Globus pallidus (tissue), 1 donor: ENCODE results near the gene RAB25.
A peak's percentile ranks its signal among the peaks of the same experiment; 100 is the strongest.

ENCODE experiments used
- DNase-seq: peaks from one replicate; pipeline ENCODE4 v3.0.0-alpha.2; 2015; ENCODE audit warnings: low spot score

The RAB25 gene

DNA sequence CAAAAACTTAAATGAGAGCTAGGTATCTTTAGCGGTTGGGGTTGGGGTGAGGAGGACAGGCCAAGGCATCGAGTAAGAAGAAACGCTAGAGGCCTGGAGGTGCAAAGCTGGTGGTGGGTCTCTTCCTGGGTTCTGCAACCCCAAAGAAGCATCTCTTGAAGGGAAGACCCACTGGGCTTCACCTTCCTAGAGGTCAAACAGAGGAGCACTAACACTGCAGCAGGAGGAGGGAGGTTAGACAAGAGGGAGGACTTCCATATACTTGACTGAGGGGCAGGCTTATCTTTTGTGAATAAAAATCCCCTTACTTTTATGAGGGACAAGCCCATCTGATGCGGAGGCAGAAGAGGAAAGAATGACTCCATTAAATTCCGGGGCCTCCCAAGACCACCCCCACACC is 18.8 kb downstream of the RAB25 start:
- DNase-seq, result no peak

DNA sequence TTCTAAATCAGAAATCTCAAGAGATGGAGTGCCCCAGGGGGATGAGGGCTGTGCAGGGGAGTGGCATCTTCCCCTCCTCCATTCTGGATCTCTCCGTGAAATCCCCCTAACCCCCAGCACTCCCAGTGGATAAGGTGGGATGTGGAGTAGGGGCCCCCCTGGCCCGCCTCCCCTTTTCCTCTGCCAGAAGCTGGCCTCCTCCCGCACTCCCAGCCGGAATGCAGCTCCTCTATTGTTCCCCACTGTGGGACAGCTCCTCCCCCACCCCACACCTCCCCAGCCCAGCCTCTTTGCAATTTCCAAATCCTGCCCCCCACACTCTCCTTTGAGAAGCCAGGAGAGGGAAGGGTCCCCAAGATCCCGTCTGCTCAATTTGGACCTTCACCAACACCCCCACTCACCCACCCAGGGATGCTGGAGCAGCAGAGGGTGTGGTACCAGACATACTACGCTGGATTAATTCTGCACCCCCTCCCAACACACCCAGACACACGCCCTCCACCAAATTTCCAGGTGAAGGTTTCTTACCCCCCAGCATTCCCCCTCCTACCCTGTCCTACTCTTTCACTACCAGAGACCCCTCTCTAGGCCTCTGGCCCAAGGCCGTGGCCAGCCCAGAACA is 19.4 kb downstream of the RAB25 start:
- no peak for DNase-seq

DNA sequence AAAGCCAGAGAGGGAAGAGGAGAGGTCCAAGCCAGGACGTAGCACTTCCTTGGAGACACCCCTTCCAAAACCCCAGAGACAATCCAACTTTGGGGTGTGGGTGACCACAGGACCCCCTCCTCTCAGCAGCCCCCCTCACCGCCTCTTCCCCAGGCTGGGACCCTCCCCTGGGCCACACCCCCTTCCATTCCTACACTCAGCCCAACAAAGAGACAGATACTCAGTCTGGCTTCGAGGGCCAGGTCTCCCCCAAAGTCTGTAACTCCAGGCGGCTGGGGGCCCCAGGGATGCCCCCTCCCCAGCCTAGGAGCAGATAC is 19.9 kb downstream of the RAB25 start:
- no peak for DNase-seq

DNA sequence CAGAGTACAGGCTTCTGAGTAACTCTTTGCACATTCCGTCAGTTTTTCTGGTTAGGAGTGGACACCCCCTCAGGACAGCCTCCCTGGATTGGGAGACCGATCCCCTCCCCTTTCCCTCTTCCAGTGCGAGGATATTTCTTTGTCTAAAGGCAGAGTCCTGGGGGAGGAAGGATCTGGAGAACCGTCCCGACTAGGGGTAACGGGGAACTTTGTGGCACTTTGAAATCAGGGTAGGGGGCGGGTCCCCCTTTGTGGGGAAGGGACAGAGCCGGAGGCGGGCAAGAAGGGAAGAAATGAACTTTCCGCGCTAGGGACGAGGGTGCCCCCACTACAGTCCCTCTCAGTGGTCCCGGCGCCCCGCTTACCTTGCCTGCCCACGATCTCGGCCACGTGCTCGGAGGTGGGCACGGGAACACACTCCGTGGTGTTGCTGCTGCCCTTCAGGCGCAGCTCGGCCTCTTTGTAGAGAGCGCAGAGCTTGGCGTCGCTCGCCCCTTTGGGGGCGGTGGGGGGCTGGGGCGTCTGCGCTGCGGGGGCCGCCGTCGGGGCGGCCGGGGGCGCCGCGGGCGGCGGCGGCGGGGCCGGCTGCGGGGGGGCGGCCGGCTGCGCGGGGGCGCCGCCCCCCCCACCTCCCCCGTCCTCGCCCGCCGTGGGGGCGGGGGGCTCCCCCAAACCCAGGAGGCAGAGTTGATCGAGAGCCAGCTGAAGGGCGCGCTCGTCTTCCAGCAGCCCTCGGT is 20.4 kb downstream of the RAB25 start:
- DNase-seq, result no peak

DNA sequence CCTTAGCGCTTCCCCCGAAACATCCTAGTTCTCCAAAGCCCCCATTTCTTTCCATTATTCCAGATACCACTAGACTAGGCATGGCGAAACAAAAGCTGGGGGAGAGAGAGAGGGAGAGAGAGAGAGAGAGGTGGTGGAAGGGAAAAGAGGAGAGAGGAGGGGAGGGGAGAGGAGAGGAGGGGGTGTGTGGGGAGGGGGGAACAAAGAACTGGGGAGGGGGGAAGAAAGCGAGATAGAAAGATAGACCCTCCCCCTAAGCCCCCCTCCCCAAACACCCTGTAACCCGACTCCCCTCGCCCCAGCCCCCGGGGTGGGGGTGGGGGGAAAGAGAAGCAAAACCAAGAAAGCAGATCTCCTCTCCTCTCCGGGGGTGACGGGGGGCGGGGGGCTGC is 21.0 kb downstream of the RAB25 start:
- no peak for DNase-seq

DNA sequence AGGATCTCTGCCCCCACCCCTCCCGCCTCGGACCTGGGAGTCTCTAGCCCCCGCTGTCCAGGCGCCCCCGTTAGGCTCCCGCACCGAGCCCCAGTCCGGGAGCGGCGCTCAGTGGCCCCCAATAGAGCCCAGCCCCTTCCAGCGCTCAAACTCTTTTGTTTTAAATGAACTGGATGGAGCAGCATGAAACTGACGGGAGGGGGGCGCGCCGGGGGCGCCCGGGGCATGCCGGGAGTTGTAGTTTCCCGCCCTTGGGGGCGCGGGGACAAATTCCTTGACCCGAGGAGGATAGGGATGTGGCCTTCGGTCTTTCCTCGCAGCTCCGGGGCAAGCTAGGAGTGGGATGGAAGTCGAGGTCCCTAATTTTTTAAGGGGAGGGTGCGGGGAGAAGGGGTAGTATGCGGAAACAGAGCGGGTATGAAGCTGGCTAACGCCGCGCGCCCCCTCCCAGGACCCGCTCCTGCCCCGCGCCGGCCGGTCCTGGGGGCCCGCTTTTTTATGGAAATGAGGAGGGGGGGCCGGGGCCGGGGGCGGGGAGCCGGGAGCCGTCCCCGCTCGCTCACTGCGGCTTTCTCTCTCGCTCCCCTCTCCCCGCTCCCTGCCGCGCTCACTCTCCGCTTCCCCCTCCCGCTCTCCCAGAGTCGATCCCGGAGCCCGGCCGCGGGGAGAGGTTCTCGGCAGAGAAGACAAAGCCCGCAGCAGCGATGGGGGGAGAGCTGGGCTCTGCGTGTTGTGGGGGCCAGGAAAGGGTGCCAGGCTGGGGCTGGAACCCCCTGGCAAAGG is 21.5 kb downstream of the RAB25 start, which contains the start of gene MEX3A:
Gene MEX3A (minus strand): TSS at position 157 of the 783 bp plus-strand sequence. CDS start 467 bp downstream, outside the sequence.
- DNase-seq, result peak; percentile 64

DNA sequence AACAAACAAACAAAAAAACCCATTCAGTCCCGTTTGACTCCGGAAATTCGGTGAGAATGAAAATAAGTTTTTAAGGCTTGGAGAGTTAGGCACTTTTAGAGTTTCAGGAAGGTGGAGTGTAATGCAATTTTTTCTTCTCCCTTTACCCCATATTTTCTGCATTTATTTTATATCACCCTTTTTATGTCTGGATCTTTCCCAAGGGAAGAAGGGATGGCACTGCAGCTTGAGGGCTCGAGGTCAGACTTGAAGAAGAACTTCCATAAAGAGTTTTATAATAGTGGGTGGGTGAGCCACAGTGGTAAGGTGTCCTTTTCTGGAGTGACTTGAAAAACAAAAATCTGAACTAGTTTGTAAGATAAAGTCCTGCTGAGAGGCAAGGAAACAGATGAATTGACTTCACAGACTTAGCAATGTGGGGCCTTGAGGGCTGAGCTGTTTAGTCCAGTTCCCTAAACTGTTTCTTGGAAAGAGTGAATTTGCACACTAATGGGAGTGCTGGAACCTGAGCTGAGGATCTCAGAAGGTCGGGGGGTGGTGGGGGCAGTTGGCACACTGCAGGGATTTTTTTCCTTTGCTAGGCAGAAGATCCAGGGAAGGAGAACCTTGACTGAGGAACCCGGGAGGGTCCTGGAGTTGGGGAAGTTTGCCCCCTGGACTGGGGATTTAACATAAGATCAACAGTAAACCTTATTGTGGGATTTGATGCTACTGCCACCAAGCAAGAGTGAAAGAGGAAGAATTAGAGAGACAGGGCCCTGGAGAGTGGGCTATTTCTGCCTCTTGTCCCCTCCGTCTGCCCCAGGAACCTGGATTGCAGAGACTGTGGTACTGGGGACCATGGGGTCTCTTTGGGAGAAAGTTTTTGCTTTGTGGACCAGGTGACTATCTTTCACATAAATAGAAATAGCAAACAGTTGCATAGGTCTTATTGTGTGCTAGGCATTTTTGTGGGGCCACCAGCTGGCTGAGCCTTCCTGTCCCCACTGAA is 23.1 kb downstream of the RAB25 start:
- no peak for DNase-seq

DNA sequence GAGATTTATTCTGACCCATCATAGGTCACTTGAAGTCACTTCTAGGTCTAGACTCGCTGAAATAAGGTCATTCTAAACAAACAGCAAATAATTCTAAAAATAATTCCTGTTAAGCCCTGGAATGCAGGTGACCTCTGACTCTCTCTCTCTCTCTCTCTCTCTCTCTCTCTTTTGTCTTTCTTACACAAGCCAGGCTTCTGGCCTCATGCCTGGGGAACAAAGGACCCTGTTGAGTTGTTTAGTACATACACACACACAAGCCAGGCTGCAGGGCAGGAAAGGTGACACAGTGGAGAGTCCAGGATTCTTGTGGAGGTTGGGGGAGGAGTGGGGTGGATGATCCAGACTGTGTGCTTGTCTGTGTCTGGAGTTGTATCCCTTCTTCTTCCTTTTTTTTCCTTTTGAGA is 25.3 kb downstream of the RAB25 start:
- DNase-seq, result no peak

DNA sequence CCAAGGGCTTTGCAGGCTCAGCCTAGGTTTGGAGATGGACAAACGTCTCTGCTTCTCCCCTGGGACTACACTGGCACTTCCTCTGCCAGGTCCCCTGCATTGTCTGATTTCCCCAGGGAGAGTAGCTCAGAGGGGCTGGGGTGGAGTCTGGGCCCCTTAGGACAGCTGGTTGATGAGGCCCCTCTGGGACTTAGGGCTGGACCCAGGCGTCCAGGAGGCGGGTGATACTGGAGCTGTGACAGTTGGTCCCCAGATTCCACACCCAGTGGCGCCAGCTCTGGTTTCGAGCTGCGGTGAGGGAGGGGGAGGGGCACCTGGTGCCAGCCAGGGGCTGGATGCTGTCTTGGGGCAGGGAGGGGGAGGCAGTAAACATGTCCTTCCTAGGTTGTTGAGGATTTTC is 28.7 kb downstream of the RAB25 start:
- DNase-seq, result no peak

DNA sequence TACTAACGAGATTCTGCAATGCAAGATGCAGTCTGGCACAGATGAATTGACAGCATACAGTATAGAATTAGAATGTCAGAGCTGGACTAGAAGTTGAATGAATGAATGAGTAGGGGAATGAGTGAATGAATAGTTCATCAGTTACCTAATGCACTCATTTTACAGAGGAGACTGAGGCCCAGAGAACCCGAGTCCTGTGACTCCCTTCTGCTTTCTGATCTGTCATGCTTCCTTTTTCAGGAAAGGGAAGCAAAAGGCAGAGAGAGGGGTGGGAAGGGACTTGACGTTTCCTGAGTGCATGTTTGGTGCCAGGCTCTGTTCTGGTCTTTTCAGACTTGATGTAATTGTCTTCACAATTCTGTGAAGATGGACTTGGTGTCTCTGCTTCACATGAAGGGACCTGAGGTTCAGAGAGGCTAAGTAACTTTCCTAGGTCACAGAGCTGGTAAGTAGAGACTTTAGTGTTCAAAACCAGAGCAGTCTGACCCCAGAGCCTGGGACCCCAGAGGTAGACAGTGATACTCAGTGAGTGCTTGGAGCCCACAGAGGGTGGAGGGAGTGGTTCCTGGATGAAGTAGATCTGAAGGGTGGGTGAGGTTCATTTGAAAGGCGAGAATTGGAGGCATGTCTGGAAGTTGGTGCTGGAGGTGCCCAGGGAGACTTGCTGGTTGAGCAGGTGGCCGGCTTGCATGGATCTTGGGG is 29.3 kb downstream of the RAB25 start:
- DNase-seq, result no peak

DNA sequence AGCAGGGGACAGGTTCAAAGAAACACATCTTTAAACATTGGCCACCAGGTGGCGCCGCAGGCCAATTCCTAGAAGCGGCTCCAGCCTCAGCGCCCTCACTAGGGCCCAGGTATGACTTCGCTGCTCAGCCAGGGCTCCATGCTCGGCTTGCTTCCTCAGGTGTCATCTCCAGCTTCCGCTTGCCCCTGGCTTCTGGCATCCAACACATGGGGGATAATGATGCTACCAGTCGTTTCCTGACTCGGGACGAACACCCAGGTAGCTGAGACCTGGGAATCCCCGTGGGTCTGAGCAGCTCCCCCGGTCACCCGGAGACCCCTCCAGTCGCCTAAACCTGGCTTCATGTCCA is 29.9 kb downstream of the RAB25 start:
- peak; percentile 73 for DNase-seq

DNA sequence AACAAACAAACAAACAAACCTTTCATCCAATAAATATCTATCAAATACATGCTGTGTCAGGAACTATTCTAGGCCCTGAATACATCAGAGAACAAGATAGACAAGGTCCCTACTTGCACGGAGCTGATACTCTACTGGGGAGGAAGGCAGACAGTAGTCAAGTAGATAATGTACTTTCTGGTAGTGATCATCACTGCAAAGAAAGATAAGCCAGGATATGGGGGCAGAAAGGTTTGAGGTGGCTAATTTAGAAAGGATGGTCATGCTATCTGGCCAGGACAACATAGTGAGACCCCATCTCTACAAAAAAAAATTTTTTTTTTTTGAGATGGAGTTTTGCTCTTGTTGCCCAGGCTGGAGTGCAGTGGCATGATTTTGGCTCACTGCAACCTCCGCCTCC is 30.6 kb downstream of the RAB25 start:
- DNase-seq, result no peak

DNA sequence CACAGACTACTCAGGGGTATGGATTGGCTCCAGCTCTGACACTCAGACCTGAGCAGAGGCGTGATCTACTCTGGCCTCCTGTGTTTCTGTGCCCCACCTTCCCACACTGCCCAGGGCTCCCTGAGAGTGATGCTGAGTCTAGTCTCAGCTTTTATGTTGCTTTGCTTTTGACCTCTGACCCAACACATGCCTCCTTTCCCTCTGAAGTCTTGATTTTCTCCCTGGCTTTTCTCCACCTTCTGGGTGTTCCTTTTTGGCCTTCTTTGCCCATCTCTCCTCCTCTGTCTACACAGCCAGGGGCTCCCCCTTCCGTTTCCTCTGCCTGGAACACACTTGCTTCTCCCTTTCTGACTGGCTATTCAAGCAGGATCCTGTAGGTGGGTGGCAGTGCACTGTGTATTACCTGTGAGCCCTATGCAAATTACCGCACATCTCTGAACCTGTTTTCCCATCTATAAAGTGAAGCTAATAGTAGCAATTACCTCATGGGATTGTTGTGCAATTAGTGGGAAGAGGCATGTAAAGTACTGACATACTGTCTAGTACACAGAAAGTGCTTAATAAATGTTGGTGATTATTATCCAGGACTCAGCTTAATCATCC is 35.0 kb downstream of the RAB25 start:
- no peak for DNase-seq

DNA sequence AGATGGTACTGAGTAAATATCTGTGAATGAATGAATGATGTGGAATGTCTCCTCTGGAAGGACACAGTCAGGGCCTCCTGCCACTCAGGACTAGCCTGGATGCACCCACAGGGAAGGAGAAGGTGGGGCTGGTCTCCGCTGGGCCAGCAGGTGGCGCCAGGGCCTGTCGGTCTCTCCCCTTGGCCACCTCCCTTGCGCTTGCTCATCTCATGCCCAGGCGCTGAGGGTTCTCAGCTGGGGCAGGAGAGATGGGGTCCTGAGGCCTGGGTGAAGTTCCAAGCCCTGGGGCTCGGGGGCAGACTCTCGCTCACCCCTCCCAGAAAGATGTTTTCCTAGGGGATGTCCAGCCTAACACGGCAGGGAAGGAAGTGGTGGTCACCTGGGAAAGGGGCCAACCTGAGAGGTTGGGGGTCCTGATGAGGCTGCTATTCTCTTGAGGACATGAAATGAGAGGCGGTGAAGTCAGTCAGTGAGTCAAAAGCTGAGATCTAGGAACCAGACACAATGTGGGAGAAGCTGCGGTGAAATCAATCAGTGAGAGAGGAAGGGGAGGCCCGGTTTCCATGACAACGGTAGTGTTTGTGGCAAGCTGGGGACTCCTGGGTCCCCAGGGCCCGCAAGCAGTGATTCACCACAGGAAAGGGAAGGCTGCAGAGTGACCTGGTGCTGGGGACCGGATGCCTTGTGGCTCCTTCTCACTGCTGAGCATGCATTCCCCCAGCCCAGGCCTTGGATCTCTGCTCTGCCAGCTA is 35.9 kb downstream of the RAB25 start:
- peak; percentile 82 for DNase-seq

DNA sequence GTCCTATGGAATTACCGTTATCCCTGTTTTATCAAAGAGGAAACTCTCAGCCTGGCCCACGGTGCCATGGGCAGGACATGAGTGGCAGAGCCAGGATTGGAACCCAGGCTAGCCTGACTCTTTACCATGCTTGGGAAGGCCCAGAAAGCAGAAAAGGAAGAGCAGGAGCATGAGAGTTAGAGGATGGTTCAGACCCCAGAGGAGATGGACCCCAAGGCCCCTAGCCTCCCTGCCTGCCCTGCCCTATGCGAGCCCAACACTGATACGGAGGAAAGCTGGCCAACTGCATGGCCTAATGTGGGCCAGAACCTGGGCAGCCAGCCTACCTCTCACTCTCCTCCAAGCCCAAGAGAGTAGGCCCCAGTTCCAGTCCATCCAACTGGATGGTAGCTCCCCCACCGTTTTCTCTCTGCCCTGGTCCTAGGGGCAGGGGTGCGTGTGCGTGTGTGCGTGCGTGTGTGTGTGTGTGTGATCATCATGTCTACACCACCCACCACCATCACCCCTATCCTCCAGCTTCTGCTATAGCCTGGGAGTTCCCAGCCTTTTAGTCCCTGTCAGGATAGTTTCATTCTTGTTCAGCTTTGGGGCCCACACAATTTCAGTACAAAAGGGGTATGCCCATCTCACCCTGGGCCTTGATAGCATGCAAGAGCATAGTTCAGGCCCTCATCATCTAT is 36.7 kb downstream of the RAB25 start:
- no peak for DNase-seq

DNA sequence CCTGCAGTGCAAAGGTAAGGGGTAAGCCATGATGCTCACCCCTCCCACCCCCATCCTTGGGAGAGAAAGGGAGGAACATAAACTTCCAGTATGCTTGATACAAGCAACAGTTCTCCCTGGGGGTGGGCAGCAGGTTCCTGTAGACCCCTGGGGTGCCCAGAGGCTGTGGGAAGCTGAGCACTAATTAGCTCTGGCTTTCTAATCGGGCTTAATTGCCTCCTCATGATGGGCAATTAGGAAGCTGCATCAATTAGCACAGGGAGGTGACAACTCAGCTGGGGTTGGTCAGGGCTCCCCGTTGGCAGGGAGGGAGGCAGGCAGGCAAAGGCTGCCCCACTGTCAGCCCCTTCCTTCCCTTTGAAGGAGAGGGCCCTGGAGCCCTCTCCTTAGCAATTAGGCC is 37.8 kb downstream of the RAB25 start:
- no peak for DNase-seq

DNA sequence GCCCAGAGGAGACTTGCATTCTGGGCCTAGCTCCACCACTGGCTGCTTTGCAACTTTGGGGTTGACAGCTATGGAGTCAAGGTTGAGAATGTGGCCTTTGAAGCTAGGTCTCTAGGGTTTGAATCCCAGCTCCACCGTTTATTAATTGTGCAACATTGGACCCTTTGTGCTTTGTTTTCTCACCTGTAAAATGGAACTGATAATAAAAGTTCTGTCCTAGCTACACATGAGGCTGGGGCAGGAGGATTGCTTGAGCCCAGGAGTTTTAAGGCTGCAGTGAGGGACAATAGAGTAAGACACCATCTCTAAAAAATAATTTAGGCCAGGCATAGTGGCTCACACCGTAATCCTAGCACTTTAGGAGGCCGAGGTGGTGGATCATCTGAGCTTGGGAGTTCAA is 38.3 kb downstream of the RAB25 start:
- DNase-seq, result no peak

DNA sequence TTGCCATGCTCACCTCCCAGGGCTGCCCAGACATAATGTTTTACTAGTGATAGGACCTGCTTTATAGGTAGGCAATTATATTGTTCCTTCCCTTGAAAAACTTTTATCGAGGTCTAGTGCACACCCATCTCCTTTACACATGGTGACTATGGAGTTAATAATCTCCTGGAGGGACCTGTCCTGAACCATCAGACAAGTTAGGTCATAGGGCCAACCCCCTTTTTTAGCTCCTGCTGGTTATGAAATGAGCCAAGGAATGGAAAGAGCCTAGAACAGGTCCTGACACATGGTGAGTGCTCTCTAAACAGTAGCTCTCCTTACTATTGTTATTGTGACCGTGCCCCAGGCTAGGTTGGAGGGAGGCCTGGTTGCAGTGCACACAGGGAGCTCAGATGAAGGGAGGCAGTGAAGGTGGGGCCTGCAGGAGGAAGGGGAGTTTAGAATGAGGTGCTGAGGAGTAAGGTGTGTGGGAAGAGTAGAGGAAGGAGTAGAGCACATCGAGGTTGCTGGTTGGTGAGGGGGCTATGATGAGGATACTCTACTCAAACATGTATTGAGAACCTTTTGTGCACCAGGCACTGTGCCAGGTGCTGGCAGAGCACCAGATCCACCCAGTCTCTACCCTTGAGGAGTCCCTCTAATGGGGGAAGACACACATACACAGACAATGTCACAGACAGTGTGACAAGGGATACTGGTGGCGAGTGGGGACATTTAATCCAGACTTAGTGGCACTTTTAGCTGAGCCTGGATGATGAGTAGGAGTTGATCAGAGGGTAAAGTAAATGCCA is 39.4 kb downstream of the RAB25 start:
- DNase-seq, result no peak

DNA sequence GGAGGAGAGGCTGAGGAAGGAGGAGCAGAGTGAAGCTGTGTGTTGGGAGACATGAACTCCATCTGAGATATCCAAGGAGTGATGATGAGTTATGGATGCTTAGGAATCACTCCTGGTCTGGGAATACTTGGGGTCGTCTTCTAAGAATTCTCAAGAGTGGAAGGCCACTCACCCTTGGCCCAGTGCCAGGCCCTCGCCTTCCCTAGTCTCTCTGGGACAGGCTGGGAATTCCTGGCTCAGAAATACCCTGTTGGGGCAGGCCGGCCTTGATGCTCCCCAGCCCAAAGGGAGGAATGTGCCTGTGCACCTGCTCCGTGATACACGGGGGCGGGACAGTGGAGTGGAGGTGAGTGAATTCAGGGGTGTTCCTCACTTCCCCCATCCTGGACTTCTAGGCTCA is 40.9 kb downstream of the RAB25 start:
- DNase-seq, result no peak
